Hepatocyte (in vitro differentiated cells): ENCODE data around the gene C19orf12.

Experiments used
- EZH2 ChIP-seq: fragments of 200-600 bp; sonication (generic); IDR thresholded peaks from 2 replicates; pipeline ENCODE4 v1.6.1; 2016; ENCODE audit warnings: antibody characterized with exemption, mild to moderate bottlenecking, borderline replicate concordance
- EZH2phosphoT487 ChIP-seq: fragments of 200-600 bp; sonication (generic); IDR thresholded peaks from one replicate; pipeline ENCODE4 v1.6.1; 2018; ENCODE audit warnings: antibody characterized with exemption, mild to moderate bottlenecking, low read depth, moderate library complexity; ENCODE audit not compliant: unreplicated experiment, severe bottlenecking
- TF ChIP-seq, protein P1 (sequence below): fragments of 200-600 bp; sonication (generic); IDR thresholded peaks from 2 replicates; pipeline ENCODE4 v1.5.1; 2016; ENCODE audit warnings: antibody characterized with exemption, mild to moderate bottlenecking; ENCODE audit not compliant: poor library complexity

DNA sequence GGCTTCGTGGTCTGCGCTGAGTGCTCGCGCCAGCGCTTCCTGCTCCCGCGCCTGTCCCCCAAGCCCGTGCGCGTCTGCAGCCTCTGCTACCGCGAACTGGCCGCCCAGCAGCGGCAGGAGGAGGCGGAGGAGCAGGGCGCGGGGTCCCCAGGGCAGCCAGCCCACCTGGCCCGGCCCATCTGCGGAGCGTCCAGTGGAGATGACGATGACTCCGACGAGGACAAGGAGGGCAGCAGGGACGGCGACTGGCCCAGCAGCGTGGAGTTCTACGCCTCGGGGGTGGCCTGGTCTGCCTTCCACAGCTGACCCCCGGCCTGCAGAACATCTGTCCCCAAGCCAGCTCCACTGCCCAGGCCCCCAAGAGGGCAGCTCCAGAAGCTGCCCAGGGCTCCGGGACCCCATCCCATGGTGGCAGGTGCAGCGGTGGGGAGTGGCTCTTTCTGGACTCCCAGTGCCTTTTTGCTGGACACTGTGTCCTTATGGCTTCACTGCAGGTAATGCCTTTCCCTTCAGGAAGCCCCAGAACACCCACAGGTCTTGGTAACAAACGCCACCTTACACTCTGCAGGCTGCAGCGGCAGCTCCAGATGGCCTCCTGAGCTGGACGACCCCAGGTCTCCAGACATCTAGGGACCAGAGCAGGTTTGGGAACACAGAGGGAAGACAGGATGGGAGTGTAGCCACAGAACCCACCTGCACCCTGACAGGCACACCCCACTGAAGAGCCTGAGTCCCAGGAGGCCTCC lies 40.5 kb downstream of the C19orf12 start:
- TF ChIP-seq EZH2 (no peak), EZH2phosphoT487 (no peak)
- TF ChIP-seq, protein P1, sequence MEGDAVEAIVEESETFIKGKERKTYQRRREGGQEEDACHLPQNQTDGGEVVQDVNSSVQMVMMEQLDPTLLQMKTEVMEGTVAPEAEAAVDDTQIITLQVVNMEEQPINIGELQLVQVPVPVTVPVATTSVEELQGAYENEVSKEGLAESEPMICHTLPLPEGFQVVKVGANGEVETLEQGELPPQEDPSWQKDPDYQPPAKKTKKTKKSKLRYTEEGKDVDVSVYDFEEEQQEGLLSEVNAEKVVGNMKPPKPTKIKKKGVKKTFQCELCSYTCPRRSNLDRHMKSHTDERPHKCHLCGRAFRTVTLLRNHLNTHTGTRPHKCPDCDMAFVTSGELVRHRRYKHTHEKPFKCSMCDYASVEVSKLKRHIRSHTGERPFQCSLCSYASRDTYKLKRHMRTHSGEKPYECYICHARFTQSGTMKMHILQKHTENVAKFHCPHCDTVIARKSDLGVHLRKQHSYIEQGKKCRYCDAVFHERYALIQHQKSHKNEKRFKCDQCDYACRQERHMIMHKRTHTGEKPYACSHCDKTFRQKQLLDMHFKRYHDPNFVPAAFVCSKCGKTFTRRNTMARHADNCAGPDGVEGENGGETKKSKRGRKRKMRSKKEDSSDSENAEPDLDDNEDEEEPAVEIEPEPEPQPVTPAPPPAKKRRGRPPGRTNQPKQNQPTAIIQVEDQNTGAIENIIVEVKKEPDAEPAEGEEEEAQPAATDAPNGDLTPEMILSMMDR, result no peak
